HG03066 (cell line): Measurements from ENCODE around the gene SLFN14.
"Not testable (repeated sequence)": the region's sequence is repeated elsewhere in the genome, so short reads cannot be mapped to it uniquely, and the experiment has no call there.

ENCODE experiments used
- ATAC-seq: cut with Tn5 transposase; IDR thresholded peaks from one replicate; pipeline ENCODE4 v1.9.1; 2021; ENCODE audit warnings: low read depth; ENCODE audit not compliant: unreplicated experiment

Gene SLFN14

DNA sequence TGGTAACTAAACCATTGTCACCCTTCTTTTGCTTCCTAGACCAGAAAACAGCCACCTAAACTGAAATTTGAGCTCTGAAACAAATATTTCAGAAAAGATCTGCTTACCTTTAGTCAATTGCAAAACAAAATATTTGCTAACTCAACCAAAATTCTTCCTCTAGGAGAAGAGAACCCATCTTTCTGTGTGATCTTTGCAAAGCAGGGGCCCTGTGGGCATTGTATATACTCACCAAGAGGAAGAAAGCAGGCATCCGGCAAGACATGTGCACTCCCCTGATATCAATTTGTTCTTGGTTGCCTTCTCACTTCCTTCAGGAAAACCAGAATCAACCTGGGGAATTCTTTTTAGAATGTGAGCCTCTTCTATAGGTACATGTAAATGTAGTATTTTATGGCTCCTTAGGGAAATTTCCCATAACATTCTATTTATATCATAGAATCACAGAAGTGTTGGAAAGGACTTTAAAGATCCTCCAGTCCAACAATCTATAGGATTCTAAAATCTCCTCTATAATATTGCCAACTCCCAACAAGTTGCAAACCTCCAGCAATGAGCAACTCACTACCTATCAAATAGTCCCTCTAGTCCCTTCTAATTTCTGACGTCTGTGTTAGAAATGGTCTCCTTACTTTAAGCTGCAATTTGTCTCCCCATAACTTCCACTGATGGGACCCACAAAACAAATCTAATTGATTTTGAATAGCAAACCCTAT lies 966 bp downstream of the SLFN14 start:
- ATAC-seq = no peak

DNA sequence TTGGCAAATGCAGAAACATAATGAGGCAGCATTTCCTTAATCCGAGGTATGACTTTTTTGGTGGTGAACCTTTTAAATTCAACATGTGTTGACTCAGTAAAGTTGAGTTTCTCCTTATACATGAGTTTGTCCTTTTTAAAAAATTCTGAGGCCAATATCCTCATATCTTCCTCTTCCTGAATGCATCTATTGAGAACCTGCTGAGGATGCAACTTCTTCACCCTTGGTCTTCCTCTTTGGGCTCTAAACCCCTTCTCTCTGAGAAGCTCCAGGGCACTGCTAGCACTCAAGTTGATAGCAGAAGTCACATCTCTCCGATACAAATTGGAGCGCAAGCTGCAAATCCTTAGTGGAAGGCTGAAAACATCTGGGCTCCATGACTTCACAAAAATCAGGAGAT lies 3.3 kb downstream of the SLFN14 start:
- ATAC-seq = no peak

DNA sequence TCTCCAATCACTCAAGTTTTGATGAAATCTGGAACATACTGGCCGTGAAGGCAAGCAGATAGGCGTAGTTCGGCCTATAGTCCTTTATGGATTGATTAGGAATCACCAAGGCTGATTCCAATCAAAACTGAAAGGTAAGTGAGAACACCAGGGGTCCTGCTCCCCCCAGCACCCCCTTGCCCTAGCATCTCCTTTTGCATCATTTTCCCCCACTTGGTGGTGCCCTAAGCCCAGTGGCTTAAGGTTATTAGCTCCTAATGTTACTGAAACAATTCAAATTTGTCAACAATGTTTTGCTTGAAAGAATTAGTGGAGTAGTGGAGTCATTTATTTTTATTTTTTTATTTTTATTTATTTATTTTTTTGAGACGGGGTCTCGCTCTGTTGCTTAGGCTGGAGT lies 4.9 kb downstream of the SLFN14 start:
- ATAC-seq = no peak

DNA sequence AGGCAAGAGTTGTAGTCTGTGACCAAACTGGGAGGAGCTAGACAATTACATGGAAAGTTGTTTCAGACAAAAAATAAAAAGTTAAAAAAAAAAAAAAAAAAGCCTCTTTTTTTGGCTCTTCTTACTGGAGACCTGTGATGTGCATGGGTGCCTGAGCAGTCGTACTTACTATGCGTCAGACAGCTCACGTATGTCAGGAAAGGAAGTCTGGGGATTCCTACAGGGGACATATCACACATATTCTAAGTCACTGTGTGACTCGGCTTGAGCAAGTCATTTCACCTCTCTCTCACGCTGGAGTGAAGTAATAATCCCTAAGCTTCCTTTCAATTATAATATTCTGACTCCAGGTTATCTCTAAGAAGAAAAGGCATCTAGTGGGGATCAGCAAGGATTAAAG lies 6.0 kb downstream of the SLFN14 start:
- no peak for ATAC-seq

DNA sequence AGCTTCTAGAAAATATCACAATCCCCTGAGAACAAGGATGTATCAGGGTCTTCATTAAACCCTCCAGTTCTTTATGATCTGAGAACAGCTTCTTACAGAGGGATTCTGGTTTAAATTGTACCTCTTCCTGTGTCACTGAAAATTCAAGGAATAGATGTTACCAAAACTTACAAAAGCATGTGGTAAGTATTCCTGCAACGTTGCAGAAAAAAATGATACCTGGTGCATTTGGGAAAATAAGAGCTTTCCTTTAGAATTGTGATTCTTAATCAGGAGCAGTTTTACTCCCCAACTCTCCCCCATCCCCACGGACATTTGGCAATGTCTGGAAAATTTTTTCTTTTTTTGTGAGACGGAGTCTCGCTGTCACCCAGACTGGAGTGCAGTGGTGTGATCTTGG lies 7.3 kb downstream of the SLFN14 start:
- no peak for ATAC-seq

DNA sequence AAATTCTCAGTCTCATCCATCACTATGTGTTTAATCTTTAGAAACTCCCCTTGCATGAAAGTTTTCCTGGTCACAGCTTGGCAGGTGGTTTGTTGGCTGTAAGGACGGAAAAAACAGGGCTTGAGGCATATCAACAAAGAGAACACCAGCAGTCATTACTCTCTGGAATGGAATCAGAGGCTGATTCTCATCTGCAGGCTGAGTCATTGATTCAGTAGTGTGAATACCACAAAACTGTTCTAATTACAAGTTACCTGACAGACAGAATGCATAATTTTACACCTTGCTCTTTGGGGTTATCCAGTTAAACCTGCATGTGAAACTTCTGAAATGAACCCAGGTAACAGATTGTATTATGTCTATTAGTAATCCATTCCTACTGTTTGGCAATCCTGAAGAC lies 11.6 kb downstream of the SLFN14 start:
- ATAC-seq = no peak

DNA sequence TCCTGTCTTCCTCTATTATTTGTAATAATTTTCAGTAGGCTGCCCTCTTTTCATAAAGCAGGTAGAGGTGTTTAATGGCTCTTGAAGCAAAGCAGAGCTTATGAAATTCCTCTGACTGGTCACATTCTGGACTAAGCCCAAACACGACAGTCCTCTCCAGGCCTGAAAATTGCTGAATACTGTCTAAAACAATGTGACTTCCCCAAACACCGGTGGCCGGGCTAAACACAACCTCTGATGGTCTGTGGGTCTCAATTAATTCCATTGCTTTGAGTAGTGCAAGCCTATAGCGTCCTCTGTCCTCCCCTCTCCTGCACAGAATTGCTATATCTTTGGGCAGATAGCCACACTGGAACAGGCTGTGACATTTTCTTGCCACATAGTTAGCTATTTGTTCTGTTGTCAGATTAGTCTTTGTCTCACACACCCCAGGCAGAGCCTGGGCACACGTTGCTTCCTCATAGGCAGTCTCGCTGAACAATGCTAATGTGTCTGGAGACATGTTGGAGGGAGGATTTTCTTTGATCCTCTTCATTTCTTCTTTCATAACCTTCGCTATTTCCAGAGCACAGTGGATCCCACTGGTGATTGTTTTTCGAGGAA lies 12.3 kb downstream of the SLFN14 start:
- no peak for ATAC-seq

DNA sequence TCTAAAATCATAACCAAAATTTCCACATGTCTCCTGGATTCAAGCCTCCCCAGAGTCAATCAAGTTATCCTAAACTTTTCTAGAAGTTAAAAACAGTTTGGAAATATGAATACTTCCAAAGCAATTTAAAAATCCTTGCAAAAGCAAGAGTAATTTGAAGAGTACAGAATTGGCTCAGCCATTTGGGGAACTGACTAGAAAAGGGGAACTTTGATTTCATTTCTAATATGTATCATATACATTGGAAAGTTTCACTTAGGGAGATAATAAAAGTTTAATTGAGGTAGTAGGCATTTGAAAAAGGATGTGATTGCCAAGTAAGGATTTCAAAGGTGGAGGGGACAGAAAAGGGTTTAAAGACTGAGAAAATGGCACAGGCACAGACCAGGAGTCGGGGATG lies 14.1 kb downstream of the SLFN14 start:
- no peak for ATAC-seq

DNA sequence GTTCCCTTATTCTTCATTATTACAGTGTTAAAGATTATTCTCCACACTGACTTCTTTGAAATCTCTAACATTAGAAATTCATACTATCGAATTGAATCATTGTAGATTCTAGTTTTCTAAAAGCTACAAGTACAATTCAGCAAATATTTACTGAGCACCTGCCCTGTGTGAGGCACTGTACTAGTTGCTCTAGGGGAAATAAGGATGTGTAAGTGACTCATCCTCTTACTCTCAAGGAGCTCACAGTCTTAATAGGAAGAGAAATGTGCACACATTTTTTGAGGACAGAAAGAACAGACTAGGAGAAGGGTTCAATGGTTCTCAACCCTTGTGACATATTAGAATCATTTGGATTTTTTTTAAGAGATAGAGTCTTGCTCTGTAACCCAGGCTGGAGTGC lies 15.5 kb downstream of the SLFN14 start:
- ATAC-seq = no peak

DNA sequence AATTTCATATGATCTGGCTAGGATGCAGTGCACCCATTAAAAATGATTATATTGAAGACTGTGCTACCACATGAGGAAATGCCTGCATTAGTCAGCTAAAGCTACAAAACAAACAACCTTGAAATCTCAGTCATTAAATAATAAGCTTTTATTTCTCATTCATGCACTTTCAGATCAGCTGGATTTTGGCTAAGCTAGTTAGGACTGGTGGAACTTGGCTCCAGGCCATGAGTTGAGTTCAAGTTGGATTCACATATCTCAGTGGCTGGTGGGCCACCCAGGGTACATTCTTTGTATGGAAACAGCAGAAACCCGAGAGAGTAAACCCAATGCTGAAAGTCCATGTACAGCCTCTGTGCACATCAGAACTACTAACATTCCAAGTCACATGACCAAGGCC lies 16.8 kb downstream of the SLFN14 start:
- no peak for ATAC-seq

DNA sequence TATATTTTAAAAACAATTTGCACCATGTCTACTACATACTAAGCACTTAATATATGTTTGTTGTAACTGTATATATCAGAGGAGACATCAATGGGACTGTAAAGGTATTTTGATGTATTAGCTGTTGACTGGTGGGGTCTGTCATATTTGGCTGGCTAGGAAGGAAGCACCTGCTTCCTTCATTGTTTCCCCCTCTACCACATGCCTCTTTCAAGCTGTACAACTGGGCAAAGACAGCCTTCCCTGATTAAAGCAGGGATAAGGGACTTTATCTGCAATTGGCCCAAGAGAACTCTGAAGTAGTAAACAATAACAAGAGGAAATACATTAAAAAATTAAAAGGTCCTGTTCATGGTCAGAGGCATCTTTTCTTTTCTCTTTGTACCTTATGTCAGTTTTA lies 17.6 kb downstream of the SLFN14 start:
- no peak for ATAC-seq

DNA sequence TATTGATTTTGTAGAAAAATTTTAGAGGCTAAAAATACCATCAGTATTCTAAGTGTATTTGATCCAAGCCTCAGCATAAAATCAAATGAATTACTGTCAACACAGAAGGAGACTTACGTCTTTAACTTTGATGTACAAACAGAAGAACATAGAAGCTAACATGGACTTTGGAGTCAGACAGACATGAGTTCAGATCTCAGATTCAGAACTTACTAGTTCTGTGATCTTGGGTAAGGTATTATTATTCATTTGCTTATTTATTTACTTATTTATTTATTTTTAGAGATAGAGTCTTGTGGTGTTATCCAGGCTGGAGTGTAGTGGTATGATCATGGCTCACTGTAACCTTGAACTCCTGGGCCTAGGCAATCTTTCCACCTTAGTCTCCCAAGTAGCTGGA lies 19.2 kb downstream of the SLFN14 start:
- ATAC-seq = no peak

DNA sequence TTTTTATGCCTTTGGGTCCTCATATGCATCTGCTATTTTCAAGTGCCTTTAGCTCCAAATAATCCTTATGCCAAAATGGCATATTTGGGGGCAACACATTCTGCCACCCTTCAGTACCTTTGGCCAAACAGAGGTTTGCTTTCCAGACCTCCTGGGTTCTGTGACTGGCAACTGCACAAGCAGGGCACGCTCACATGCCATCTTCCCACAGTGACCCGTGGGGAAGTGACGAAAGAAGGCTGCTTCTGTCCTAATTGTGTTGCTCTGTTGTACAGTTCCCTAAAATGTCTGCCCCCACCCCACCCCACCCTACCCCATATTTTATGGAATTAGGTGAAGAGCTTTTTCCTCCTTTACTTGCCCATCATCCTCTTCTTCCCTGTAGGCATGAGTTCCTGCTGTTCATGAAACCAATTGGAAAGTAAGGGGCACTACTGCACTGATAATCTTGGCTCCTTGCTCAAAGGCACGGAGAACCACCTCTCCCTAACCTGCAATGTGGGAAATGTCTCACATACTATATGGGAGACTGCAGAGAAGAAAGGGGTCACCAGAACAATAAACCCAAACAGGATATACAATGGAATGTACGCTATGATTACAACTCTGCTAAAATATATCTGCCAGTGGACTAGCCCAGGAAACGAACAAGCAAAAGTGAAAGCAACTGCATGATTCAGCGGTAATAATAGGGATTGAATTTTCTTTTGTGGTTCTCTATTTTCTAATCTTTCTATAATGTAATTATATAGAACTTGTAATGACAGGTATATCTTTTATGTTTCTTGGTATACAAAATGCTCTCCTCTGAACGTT lies 19.8 kb downstream of the SLFN14 start:
- no peak for ATAC-seq

DNA sequence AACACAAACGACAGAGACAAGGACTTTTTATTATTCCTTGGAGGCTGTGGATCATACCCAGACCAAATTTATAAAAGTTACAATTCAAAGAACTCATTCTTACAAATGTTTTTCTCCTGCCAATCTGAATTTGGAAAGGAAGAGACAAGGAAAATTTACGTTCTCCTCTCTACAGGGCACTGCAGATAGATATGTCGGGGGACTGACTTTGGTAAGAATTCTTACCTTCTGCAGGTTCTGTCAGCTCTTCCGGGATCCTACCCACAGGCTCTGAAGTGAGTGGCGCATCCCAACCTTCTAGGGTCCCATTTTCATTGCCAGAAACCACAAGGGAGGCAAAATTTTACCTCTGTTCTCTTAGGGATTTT lies 21.0 kb downstream of the SLFN14 start:
- no peak for ATAC-seq

DNA sequence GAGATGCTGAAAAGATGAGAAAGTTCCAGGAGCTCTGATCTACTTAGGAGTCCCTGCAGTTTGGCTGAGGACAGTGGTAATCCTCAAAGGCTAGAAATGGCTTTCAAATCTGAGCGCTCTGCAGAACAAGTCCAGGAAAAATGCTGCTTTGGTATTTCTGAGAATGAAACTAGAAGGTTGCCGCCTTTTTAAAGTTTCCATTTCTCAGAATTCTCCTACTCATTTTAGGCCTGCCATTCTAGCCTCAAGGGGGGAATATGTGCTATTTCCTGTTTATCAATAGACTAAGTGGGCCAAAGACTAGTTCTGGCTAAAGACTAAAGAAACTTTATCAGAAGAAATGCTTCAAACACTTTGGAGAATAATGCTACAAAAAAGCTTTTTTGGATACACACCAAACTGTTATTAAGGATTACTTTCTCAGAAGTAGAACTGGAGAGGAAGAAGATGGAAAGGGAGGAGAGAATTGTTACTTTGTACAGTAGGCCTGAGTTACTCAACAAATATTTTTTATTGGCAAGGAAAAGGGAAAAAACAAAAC lies 22.9 kb downstream of the SLFN14 start, which contains the start of gene SLFN12L:
Gene SLFN12L, minus strand, starts transcription at position 78 of the 541 bp plus-strand sequence. CDS start 15,314 bp downstream, outside the sequence.
- ATAC-seq = peak; percentile 43

DNA sequence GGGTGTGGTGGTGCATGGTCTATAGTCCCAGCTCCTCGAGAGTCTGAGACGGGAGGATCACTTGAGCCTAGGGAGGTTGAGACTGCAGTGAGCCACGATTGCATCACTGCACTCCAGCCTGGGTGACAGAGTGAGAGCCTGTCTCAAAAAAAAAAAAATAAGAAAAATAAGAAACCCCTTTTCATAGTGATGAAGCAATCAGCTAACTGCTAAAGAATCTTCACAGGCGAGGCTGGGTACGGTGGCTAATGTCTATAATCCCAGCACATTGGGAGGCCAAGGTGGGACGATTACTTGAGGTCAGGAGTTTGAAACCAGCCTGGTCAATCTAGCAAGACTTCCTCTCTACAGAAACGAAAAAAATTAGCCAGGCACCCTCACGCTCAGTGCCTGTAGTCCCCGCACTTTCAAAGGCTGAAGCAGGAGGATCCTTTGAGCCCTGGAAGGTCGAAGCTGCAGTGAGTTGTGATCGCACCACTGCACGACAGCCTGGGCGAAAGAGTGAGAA lies 23.9 kb downstream of the SLFN14 start:
- no peak for ATAC-seq

DNA sequence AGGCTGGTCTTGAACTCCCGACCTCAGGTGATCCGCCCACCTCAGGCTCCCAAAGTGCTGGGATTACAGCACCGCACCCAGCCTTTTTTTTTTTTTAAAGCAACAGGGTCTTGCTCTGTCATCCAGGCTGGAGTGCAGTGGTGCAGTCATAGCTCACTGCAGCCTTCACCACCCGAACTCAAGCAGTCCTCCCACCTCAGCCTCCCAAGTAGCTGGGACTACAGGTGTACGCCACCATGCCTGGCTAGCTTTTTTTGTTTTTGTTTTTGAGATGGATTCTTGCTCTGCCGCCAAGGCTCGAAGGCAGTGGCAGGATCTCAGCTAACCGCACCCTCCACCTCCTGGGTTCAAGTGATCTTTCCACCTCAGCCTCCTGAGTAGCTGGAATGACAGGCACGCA lies 25.2 kb downstream of the SLFN14 start:
- ATAC-seq = not testable (repeated sequence)

DNA sequence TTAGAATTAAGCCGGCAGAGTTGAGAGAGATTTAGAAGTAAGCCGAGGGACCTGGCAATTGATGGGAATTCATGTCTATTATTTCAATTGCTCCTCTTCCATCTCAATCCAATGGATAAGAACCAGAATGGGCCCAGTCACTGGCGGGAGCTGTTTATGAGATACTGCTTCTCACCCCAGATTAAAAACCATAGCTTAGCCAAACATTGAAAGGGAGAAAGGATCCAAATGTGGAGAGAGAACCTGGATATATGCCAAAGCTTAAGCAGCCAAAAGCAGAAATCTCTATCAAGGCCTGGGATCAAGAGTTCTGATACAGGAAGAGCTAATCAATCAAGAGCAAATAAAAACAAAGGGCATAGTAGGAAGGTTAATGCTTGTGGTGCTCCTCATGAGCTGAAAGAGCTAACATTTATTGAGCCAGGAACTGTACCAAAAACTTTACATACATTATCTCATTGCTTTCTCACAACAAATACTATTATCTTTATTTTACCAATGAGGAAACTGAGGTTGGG lies 26.0 kb downstream of the SLFN14 start:
- no peak for ATAC-seq

DNA sequence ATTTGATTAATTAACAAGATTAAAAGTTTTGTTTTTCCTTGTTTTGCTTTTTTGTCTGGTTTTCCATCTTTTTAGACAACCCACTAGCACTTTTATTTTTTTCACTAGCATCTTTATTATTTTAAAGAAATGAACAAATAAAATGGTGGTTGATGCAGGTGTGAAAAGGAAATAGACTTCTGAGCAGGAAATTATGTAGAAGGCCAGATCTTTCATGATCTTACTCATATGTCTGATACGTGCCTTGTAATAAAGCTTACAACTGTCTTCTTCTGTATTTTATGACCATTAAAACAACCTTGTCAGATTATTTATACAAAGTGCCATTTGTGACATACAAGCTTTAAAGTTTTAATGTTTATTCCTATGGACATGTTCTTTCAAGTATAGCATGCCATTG lies 29.5 kb downstream of the SLFN14 start:
- ATAC-seq = no peak

DNA sequence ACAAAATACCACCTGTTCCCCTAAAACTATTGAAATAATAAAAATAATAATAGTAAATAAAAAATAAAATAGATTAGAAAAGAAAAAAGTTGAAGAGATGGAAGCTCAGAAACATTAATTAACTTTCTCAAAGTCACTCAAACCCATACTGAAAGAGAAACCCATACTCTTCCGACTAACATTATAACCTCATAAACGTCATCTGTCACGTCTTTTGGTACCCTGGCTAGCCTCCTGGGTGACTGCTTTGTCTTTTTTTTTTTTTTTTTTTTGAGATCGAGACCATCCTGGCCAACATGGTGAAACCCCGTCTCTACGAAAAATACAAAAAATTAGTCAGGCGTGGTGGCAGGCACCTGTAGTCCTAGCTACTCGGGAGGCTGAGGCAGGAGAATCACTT lies 30.8 kb downstream of the SLFN14 start:
- no peak for ATAC-seq

DNA sequence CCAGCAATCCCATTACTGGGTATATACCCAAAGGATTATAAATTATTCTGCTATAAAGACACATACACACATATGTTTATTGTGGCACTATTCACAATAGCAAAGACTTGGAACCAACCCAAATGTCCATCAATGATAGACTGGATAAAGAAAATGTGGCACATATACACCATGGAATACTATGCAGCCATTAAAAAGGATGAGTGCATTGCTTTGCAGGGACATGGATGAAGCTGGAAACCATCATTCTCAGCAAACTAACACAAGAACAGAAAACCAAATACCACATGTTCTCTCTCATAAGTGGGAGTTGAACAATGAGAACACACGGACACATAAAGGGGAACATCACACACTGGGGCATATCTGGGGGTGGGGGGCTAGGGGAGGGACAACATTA lies 31.3 kb downstream of the SLFN14 start:
- not testable (repeated sequence) for ATAC-seq
